Upper lobe of right lung (tissue), 1 donor: ENCODE results near the gene DNAJB6. TPM values are rescaled to one million over a fixed set of nuclear protein-coding genes. Genes with fewer than 3 reads are reported as not detected.

Experiments
- ATAC-seq: fragments of 200-7000 bp; cut with Tn5 transposase; one replicate; pipeline ENCODE4 v1.9.1; 2020; ENCODE audit warnings: mild to moderate bottlenecking, moderate library complexity
- DNase-seq: peaks from one replicate; pipeline ENCODE4 v3.0.0-alpha.2; 2020
- H3K27ac ChIP-seq: fragments of 200-600 bp; one replicate; pipeline ENCODE4 v1.8.0; 2022
- H3K27me3 ChIP-seq: fragments of 200-600 bp; one replicate; pipeline ENCODE4 v1.8.0; 2022; ENCODE audit warnings: mild to moderate bottlenecking
- H3K36me3 ChIP-seq: fragments of 200-600 bp; one replicate; pipeline ENCODE4 v1.8.0; 2022
- H3K4me1 ChIP-seq: fragments of 200-600 bp; one replicate; pipeline ENCODE4 v1.8.0; 2022
- H3K4me3 ChIP-seq: fragments of 200-600 bp; one replicate; pipeline ENCODE4 v1.8.0; 2022; ENCODE audit warnings: mild to moderate bottlenecking
- H3K9me3 ChIP-seq: fragments of 200-600 bp; one replicate; pipeline ENCODE4 v1.8.0; 2022
- CTCF ChIP-seq: fragments of 200-600 bp; IDR thresholded peaks from one replicate; pipeline ENCODE4 v1.8.0; 2022; ENCODE audit warnings: antibody characterized with exemption
- intact Hi-C: fragments of 100-400 bp; cut with DNase I; formaldehyde crosslinking; loops from one replicate; pipeline ENCODE4 v1.11.0; 2022
- total RNA-seq: library from RNA; stranded (reverse); fragmentation: NEBNext Ultra II Directional; extraction: Animal tissue kit (Norgen Biotek cat#: 25700); gene quantifications from one replicate; pipeline ENCODE4 v1.2.1, GENCODE V29; 2021
- donor health status: DM: no; HTN: yes; CAD: no; lungs with severe emphysema.

The DNAJB6 gene
- total RNA-seq, 1 donor from 2014 or later, result 95.8 TPM

- TF ChIP-seq CTCF, result no peak
- Histone ChIP-seq H3K36me3 (peaks cover 17% of the 10 kb centered on the region), H3K27me3 (no peaks in the 10 kb centered on the region), H3K4me1 (no peaks in the 10 kb centered on the region), H3K9me3 (no peaks in the 10 kb centered on the region), H3K27ac (no peak overlapping the region), H3K4me3 (no peak overlapping the region)
- ATAC-seq (no peak), DNase-seq (no peak)
- intact Hi-C loops, result no loop called here
Observed at GRCh38 chr7:157409149-157409752, 72.4 kb downstream of the DNAJB6 start.

GRCh38 chr7:157409753-157410727, 73.2 kb downstream of the DNAJB6 start:
- DNase-seq, result peak; percentile 67
- H3K36me3 ChIP-seq, result peaks cover 22% of the 10 kb centered on the region
- intact Hi-C loops, result no loop called here
- no peaks in the 10 kb centered on the region for H3K27me3 ChIP-seq
- no peak overlapping the region for H3K27ac ChIP-seq
- H3K9me3 ChIP-seq, result no peaks in the 10 kb centered on the region
- ATAC-seq, result no peak
- no peak overlapping the region for H3K4me3 ChIP-seq
- TF ChIP-seq CTCF, result no peak
- H3K4me1 ChIP-seq, result no peaks in the 10 kb centered on the region

- H3K9me3 ChIP-seq, result no peaks in the 10 kb centered on the region
- H3K36me3 ChIP-seq, result peaks cover 31% of the 10 kb centered on the region
- no peaks in the 10 kb centered on the region for H3K4me1 ChIP-seq
- no peak overlapping the region for H3K4me3 ChIP-seq
- no peaks in the 10 kb centered on the region for H3K27me3 ChIP-seq
- TF ChIP-seq CTCF, result no peak
- intact Hi-C loops, result no loop called here
- no peak overlapping the region for H3K27ac ChIP-seq
- ATAC-seq, result no peak
- DNase-seq, result no peak
Observed at GRCh38 chr7:157410831-157411556, 74.2 kb downstream of the DNAJB6 start.

GRCh38 chr7:157411580-157411979, 74.8 kb downstream of the DNAJB6 start:
- Histone ChIP-seq H3K4me1 (no peaks in the 10 kb centered on the region), H3K9me3 (no peaks in the 10 kb centered on the region), H3K27me3 (no peaks in the 10 kb centered on the region), H3K27ac (no peak overlapping the region), H3K36me3 (peaks cover 32% of the 10 kb centered on the region), H3K4me3 (no peak overlapping the region)
- intact Hi-C loops, result no loop called here
- DNase-seq (no peak), ATAC-seq (no peak)
- TF ChIP-seq CTCF, result no peak

GRCh38 chr7:157412021-157412443, 75.2 kb downstream of the DNAJB6 start:
- Histone ChIP-seq H3K27ac (no peak overlapping the region), H3K4me3 (no peak overlapping the region), H3K36me3 (peaks cover 32% of the 10 kb centered on the region), H3K9me3 (no peaks in the 10 kb centered on the region), H3K4me1 (no peaks in the 10 kb centered on the region), H3K27me3 (no peaks in the 10 kb centered on the region)
- TF ChIP-seq CTCF, result no peak
- ATAC-seq (no peak), DNase-seq (no peak)
- intact Hi-C loops, result no loop called here
